HCT116 (cell line): Measurements from ENCODE around the gene MAP3K7CL. TPM values are rescaled to one million over a fixed set of nuclear protein-coding genes. Genes with fewer than 3 reads are reported as not detected.

Experiments
- ATAC-seq: fragments of 200-7000 bp; cut with Tn5 transposase; 2 replicates; pipeline ENCODE4 v1.9.1; 2020; ENCODE audit warnings: mild to moderate bottlenecking, moderate library complexity
- BruUV-seq: library from RNA; stranded (reverse); fragments of 400-500 nt; replicated peaks from 2 replicates; lab custom pipeline; 2021; lab: Mats Ljungman, UMichigan
- CTCF ChIA-PET: fragments of 300-600 bp; sonication (Branson Sonifier 250); formaldehyde crosslinking; loops from one replicate; lab custom pipeline; 2021; ENCODE audit warnings: antibody characterized with exemption; lab: Charles Lee
- POLR2A ChIA-PET: fragments of 300-600, 350-600 bp; sonication (Branson Sonifier 250); formaldehyde crosslinking; loops from one replicate; lab custom pipeline; 2021; ENCODE audit warnings: antibody characterized with exemption; lab: Charles Lee
- RAD21 ChIA-PET, 2 experiments: fragments of 300-600 bp; sonication (Branson Sonifier 250); formaldehyde crosslinking; loops; one replicate each; lab custom pipeline; 2023; ENCODE audit warnings: low total read pairs in 2 of 2; ENCODE audit not compliant: uncharacterized antibody in 2 of 2, unreplicated experiment in 2 of 2, low non-redundant PET in 1 of 2; lab: Charles Lee
- DNase-seq: peaks from one replicate; pipeline ENCODE4 v3.0.0-alpha.2; 2010; ENCODE audit warnings: low read depth, low spot score
- H2AFZ ChIP-seq: fragments of 200-600 bp; shearing (Covaris generic), sonication (generic); 2 replicates; pipeline ENCODE4 v1.6.1; 2017; ENCODE audit warnings: low read depth, mixed run types, mixed read lengths, antibody characterized with exemption, low read length; ENCODE audit not compliant: poor library complexity, severe bottlenecking
- H3K27ac ChIP-seq: 2 replicates; pipeline ENCODE4 v1.5.1; 2012; ENCODE audit warnings: low read depth, low read length
- H3K27me3 ChIP-seq: fragments of 200-600 bp; sonication (generic); 2 replicates; pipeline ENCODE4 v1.6.1; 2016; ENCODE audit warnings: mixed run types, low read length, mixed read lengths; ENCODE audit not compliant: insufficient read depth
- H3K36me3 ChIP-seq, 2 experiments: fragments of 200-500 bp in 1 of 2; fragments of 200-600 bp in 1 of 2; sonication (Bioruptor generic) in 1 of 2; sonication (generic) in 1 of 2; 2 replicates each; pipeline versions ENCODE4 v1.5.1 to v1.6.1; 2014 to 2016; ENCODE audit warnings: low read length in 2 of 2, inconsistent platforms in 1 of 2, mixed read lengths in 1 of 2, mixed run types in 1 of 2; ENCODE audit not compliant: insufficient read depth in 2 of 2, control insufficient read depth in 1 of 2
- H3K4me1 ChIP-seq, 2 experiments: fragments of 200-600 bp in 1 of 2; sonication (generic) in 1 of 2; 2 replicates each; pipeline versions ENCODE4 v1.5.1 to v1.6.1; 2012 to 2017; ENCODE audit warnings: low read length in 2 of 2, inconsistent platforms in 1 of 2, mild to moderate bottlenecking in 1 of 2, mixed read lengths in 1 of 2, mixed run types in 1 of 2, moderate library complexity in 1 of 2; ENCODE audit not compliant: insufficient read depth in 2 of 2, control insufficient read depth in 1 of 2
- H3K4me2 ChIP-seq: fragments of 200-600 bp; sonication (generic); 2 replicates; pipeline ENCODE4 v1.6.1; 2017; ENCODE audit warnings: mixed run types, low read length, mixed read lengths
- H3K4me3 ChIP-seq, 2 experiments: fragments of 200-600 bp in 1 of 2; sonication (generic) in 1 of 2; replicated peaks in 1 of 2; 2 replicates each; pipeline ENCODE4 v1.5.1; 2011 to 2016; ENCODE audit warnings: low read length in 2 of 2, control low read depth in 1 of 2, low read depth in 1 of 2, mild to moderate bottlenecking in 1 of 2, mixed read lengths in 1 of 2, mixed run types in 1 of 2
- H3K79me2 ChIP-seq: fragments of 200-600 bp; sonication (generic); 2 replicates; pipeline ENCODE4 v1.6.1; 2017; ENCODE audit warnings: mild to moderate bottlenecking, mixed run types, low read length, moderate library complexity, mixed read lengths; ENCODE audit not compliant: insufficient read depth
- H3K9ac ChIP-seq: fragments of 200-600 bp; sonication (generic); 2 replicates; pipeline ENCODE4 v1.6.1; 2016; ENCODE audit warnings: low read length, mixed read lengths
- H3K9me2 ChIP-seq: fragments of 200-600 bp; sonication (generic), shearing (Covaris generic); 2 replicates; pipeline ENCODE4 v1.6.1; 2017; ENCODE audit warnings: mixed run types, mild to moderate bottlenecking, moderate library complexity; ENCODE audit not compliant: insufficient read depth
- H3K9me3 ChIP-seq, 2 experiments: fragments of 200-500 bp in 1 of 2; fragments of 200-600 bp in 1 of 2; sonication (Bioruptor generic) in 1 of 2; sonication (generic) in 1 of 2; 2 replicates each; pipeline ENCODE4 v1.6.1; 2014 to 2017; ENCODE audit warnings: low read length in 2 of 2, mixed read lengths in 2 of 2, inconsistent platforms in 1 of 2, low read depth in 1 of 2, mild to moderate bottlenecking in 1 of 2, mixed run types in 1 of 2, moderate library complexity in 1 of 2; ENCODE audit not compliant: control insufficient read depth in 1 of 2, insufficient read depth in 1 of 2
- H4K20me1 ChIP-seq: fragments of 200-600 bp; sonication (generic), shearing (Covaris generic); 2 replicates; pipeline ENCODE4 v1.6.1; 2017; ENCODE audit warnings: mixed run types, mild to moderate bottlenecking, moderate library complexity; ENCODE audit not compliant: insufficient read depth
- EZH2phosphoT487 ChIP-seq: fragments of 200-600 bp; IDR thresholded peaks from 2 replicates; pipeline ENCODE4 v1.6.1; 2018; ENCODE audit warnings: antibody characterized with exemption, borderline replicate concordance
- JUND ChIP-seq: IDR thresholded peaks from 2 replicates; pipeline ENCODE4 v1.6.1; 2012
- SP1 ChIP-seq: IDR thresholded peaks from 2 replicates; pipeline ENCODE4 v1.6.1; 2012; ENCODE audit warnings: low read depth
- SRF ChIP-seq: IDR thresholded peaks from 2 replicates; pipeline ENCODE4 v1.6.1; 2012; ENCODE audit warnings: low read depth
- intact Hi-C: fragments of 100-400 bp; cut with micrococcal nuclease; formaldehyde crosslinking; loops from 2 replicates; pipeline ENCODE4 v1.10.0; 2022
- total RNA-seq: library from RNA; stranded (reverse); gene quantifications from one replicate; pipeline ENCODE4 v1.2.1, GENCODE V29; 2021; ENCODE audit not compliant: unreplicated experiment
- TF ChIP-seq, protein P1 (sequence below): IDR thresholded peaks from 2 replicates; pipeline ENCODE4 v1.6.1; 2012; ENCODE audit warnings: low read depth
- TF ChIP-seq, protein P2 (sequence below), 3 experiments: fragments of 200-600 bp in 1 of 3; sonication (generic) in 1 of 3; IDR thresholded peaks in 2 of 3; conservative IDR thresholded peaks in 1 of 3; 2 replicates each; pipeline ENCODE4 v1.5.1; 2012 to 2017; ENCODE audit warnings: low read depth in 2 of 3, low read length in 2 of 3, antibody characterized with exemption in 1 of 3, borderline replicate concordance in 1 of 3, control low read depth in 1 of 3, mild to moderate bottlenecking in 1 of 3, mixed read lengths in 1 of 3, mixed run types in 1 of 3, moderate library complexity in 1 of 3; ENCODE audit not compliant: insufficient read depth in 1 of 3
- TF ChIP-seq, protein P3 (sequence below): IDR thresholded peaks from 2 replicates; pipeline ENCODE4 v1.6.1; 2012

The MAP3K7CL gene
- total RNA-seq, 1 experiment from 2014 or later: 0.57 TPM

DNA sequence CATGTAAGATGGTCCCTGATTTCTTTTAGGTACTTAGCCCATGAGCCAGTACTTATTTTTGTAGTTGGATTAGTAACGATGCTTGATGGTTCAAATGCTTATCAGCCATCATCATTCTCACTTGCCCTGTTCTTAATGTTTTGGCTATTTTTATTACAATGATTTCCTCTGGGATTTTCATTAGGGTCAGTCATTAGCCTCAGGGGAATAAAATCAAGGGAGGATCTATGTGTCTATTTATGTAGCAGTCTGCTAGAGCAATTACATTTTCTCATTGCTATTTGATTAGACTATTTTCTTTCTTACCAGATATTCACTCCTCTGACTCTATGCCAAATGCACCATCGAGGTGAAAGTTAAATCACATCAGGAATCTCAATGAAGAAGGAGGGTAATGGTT, 46.1 kb upstream of the MAP3K7CL start (continued):
- TF ChIP-seq, protein P1, sequence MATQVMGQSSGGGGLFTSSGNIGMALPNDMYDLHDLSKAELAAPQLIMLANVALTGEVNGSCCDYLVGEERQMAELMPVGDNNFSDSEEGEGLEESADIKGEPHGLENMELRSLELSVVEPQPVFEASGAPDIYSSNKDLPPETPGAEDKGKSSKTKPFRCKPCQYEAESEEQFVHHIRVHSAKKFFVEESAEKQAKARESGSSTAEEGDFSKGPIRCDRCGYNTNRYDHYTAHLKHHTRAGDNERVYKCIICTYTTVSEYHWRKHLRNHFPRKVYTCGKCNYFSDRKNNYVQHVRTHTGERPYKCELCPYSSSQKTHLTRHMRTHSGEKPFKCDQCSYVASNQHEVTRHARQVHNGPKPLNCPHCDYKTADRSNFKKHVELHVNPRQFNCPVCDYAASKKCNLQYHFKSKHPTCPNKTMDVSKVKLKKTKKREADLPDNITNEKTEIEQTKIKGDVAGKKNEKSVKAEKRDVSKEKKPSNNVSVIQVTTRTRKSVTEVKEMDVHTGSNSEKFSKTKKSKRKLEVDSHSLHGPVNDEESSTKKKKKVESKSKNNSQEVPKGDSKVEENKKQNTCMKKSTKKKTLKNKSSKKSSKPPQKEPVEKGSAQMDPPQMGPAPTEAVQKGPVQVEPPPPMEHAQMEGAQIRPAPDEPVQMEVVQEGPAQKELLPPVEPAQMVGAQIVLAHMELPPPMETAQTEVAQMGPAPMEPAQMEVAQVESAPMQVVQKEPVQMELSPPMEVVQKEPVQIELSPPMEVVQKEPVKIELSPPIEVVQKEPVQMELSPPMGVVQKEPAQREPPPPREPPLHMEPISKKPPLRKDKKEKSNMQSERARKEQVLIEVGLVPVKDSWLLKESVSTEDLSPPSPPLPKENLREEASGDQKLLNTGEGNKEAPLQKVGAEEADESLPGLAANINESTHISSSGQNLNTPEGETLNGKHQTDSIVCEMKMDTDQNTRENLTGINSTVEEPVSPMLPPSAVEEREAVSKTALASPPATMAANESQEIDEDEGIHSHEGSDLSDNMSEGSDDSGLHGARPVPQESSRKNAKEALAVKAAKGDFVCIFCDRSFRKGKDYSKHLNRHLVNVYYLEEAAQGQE: no peak
- TF ChIP-seq EZH2phosphoT487 (no peak), JUND (no peak), SRF (no peak)
- TF ChIP-seq, protein P2, sequence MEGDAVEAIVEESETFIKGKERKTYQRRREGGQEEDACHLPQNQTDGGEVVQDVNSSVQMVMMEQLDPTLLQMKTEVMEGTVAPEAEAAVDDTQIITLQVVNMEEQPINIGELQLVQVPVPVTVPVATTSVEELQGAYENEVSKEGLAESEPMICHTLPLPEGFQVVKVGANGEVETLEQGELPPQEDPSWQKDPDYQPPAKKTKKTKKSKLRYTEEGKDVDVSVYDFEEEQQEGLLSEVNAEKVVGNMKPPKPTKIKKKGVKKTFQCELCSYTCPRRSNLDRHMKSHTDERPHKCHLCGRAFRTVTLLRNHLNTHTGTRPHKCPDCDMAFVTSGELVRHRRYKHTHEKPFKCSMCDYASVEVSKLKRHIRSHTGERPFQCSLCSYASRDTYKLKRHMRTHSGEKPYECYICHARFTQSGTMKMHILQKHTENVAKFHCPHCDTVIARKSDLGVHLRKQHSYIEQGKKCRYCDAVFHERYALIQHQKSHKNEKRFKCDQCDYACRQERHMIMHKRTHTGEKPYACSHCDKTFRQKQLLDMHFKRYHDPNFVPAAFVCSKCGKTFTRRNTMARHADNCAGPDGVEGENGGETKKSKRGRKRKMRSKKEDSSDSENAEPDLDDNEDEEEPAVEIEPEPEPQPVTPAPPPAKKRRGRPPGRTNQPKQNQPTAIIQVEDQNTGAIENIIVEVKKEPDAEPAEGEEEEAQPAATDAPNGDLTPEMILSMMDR (IDR thresholded peaks at IDR 0.05 in 2 of 3, conservative IDR thresholded peaks at IDR 0.05 in 1 of 3; ENCODE audit: borderline replicate concordance in 1 of 3, insufficient read depth in 1 of 3, low read depth in 2 of 3, low read length in 2 of 3): no peak

DNA sequence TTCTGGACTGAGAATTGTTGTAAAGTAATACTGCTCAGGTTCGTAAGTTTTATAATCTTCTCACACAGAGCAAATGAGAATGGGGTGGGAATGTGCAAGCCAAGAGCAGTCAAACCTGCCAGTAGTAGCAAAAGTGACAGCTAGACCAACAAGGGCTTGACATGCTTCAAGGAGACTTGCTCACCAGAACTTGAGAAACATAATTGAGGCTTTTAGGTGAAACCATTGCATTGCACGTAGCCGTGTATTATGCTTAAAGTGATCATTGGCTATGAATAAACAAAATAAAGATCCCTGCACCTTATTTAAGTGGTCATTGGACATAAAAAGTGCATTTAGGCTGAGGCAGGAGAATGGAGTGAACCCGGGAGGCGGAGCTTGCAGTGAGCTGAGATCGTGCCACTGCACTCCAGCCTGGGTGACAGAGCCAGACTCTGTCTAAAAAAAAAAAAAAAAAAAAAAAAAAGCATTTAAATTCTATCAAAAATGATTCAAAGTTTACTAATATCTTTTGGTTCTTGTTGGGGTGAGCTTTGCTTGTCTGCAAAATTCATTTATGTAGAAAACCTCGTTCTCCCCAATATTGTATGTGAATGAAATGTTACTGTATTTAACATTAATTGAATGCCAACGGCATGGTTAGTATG, 45.2 kb upstream of the MAP3K7CL start:
- no TSS peak for BruUV-seq
- ChIA-PET CTCF (no interaction called here), POLR2A (interaction anchor here (0.7 kb wide), 2 partner anchors 11 to 291 kb away, joined by 3 to 4 read pairs; no protein-coding TSS in a partner anchor)

More for the DNA sequence above, 45.2 kb upstream of the MAP3K7CL start:
- Histone ChIP-seq H3K4me3 (no peak overlapping the region), H3K9me2 (no peaks in the 10 kb centered on the region), H3K27me3 (no peaks in the 10 kb centered on the region), H2AFZ (no peak overlapping the region), H4K20me1 (no peaks in the 10 kb centered on the region), H3K9ac (no peak overlapping the region), H3K27ac (no peak overlapping the region), H3K4me2 (no peak overlapping the region), H3K4me1 (0 out of 4 replicates have a peak, but pooled peaks cover 0 to 4% of the 10 kb centered on the region in 2 experiments), H3K79me2 (no peaks in the 10 kb centered on the region), H3K36me3 (no peaks in the 10 kb centered on the region), H3K9me3 (no peaks in the 10 kb centered on the region)
- intact Hi-C loops: loop anchor here (5.0 kb wide), 1 partner anchor 2002 kb away; no protein-coding TSS in a partner anchor
- no peak for ATAC-seq
- RAD21 ChIA-PET: no interaction called here
- DNase-seq: no peak
- TF ChIP-seq SP1: no peak
- TF ChIP-seq, protein P3, sequence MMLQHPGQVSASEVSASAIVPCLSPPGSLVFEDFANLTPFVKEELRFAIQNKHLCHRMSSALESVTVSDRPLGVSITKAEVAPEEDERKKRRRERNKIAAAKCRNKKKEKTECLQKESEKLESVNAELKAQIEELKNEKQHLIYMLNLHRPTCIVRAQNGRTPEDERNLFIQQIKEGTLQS: no peak
